ENCODE results near the gene PAOX.
"Not testable (repeated sequence)": the region's sequence is repeated elsewhere in the genome, so short reads cannot be mapped to it uniquely, and the experiment has no call there.

The PAOX gene

DNA sequence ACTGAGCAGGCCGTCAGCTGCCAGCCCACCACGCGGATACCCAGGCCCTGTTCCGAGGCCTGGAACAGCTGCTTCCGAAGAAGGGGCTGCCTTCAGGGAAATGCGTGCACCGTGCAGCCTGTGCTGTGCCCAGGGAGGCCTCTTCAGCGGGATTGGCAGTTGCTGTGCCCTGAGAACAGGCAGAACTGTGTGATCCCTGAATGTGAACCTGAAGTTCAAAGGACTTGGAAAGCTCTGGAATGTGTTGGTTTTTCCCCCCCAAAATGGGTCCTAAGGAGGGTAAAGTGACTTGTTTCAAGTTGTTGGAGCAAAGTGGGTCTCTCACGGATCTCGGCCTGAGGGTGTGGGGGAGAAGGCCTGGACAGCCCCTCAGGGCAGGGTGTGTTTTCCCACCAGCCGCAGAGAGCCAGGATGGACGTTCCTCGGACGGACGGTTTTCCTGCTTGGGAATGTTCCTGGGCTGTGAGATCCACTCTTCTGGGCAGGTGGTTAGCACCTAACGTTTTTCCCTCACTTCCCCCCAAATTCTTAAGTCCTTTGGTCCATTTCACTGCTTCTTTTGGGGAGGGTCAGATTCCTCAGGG lies 43.3 kb downstream of the PAOX start:
- H3K27ac ChIP-seq = no peak overlapping the region
- TF ChIP-seq, protein P1, sequence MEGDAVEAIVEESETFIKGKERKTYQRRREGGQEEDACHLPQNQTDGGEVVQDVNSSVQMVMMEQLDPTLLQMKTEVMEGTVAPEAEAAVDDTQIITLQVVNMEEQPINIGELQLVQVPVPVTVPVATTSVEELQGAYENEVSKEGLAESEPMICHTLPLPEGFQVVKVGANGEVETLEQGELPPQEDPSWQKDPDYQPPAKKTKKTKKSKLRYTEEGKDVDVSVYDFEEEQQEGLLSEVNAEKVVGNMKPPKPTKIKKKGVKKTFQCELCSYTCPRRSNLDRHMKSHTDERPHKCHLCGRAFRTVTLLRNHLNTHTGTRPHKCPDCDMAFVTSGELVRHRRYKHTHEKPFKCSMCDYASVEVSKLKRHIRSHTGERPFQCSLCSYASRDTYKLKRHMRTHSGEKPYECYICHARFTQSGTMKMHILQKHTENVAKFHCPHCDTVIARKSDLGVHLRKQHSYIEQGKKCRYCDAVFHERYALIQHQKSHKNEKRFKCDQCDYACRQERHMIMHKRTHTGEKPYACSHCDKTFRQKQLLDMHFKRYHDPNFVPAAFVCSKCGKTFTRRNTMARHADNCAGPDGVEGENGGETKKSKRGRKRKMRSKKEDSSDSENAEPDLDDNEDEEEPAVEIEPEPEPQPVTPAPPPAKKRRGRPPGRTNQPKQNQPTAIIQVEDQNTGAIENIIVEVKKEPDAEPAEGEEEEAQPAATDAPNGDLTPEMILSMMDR (conservative IDR thresholded peaks at IDR 0.05) = no peak

DNA sequence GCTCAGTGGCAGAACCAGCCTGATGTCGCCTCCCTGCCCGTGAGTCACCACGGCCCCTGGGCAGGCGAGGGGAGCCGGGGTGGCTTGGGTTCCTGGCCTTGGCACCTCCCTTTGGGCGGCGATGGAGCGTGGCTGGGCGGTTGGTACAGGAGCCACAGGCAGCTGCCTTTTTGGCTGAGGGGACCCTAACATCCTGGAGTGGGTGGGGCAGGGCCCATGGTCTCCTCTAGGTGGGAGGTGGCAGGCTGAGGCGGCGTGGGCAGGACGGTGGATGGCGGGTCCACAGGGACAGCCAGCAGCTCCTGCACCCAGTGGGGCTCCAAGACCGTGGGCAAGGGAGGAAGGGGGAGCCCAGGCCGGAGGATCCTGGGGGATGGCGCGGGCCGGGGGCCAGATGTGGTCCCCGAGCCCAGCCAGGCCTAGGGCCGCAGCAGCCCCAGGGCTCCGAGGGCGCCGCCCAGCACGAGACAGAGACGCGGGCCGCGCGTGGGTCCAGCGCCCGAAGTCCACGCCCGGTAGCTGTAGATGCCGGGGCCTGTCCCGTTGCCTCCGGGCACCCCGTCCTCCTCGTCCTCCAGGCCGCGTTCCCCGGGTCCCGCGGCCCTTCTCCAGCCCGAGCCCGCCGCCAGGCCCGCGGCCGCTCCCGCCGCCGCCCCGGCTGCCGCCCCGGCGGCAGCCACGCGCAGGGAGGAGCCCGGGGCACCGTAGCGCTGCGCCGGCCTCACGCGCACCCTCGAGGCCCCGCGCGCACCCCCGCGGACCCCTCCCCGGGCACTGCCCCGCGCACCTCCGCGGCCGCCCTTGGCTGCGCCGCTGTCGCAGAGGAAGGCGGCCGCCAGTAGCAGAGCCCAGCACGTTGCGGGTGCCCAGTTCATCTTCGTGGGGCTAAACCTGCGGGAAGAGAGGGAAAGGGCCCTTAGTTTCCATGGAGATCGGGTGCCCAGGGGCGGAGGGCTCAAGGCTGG lies 44.0 kb downstream of the PAOX start:
- H3K27ac ChIP-seq = no peak overlapping the region
- TF ChIP-seq, protein P1 (conservative IDR thresholded peaks at IDR 0.05) = no peak

DNA sequence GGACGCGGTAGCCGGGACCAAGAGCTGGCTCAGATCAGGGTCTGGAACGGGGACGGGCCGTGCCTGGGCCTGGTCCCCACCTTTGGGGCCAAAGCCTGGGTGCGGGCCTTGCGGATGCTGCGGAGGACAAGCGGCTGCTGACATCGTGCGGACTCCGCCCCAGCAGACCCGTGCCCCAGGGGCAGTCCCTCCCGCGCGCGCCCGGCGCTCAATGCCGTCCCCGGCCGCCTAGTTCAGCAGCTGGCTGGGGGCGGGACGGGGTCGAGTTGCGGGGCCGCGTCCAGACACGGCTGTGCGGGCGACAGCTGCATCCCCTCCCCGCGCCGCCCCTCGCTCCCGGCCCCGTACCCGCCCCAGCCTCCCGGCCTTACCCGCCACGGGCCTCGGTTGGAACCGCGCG lies 45.0 kb downstream of the PAOX start:
- not testable (repeated sequence) for H3K27ac ChIP-seq

DNA sequence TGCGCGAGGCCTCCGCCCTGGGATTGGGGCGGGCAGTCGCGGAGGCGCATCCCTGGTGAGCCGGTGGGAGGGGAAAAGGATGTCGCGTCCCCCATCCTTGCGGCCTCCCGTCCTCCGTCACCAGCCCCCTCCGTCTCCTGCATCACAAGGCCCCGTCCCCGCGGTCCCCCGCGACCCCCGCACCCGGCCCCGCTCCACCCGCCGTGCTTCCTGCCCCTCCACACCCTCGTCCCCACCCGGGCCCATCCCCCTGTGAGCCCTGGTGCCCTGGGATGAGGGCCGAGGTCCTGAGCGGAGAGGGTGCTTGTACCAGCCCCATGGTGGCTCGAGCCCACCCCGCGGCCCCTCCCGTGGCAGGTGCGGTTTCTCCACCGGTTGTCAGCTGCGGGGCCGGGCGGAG lies 45.5 kb downstream of the PAOX start, which contains the start of gene SPRN:
Gene SPRN (minus strand): TSS at position 25 of the 400 bp plus-strand sequence. CDS start 944 bp downstream, outside the sequence.
- not testable (repeated sequence) for H3K27ac ChIP-seq

DNA sequence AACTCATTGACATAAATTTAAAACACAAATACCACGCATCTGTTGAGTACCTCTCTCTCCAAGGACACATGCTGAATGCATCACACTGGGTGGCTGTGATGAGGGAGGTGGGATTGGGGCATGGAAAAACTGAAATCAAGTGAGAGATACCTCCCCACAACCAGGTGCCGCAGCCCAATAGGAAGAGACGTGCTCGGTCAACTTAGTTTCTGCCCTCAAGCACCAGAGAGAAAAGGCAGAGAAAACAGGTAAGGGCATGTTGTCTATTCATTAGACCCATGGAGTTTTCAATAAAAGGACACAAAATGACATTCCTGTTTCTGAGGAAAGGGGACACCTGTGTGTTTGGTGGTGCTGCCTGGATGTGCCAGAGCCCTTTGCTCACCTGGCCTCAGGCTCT lies 50.5 kb downstream of the PAOX start:
- not testable (repeated sequence) for H3K27ac ChIP-seq

DNA sequence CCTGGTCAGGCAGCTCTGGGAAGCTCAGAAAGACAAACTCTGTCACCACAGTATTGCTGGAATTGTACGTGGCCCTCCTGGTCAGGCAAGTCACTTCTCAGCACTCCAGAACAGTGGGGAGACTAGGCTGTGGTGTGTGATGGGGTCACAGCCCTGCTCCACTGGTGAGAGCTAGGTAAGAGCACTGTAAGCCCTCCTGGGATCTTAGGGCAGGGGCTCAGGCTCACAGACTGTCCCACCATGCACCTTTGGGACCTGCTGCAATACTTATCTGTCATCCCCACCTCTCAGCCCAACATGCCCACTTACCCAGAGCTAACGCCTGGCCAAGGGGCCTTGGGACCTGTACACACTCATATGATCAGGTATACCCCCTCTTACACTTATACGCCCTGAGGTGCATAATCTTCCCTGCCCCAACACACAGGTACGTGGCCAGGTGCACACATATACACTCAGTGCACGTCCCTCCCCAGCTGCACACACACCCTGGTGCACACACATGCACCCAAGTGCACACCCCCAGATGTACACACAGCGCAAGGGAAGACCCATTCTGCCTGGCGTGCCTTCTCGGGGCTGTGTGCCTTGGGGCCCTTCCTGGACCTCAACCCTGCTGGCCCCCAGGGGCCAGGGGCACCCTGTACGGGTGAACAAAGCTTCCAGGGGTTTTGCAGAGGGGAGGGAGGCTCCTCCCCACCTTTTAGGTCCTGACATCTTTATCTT lies 53.0 kb downstream of the PAOX start:
- not testable (repeated sequence) for H3K27ac ChIP-seq

DNA sequence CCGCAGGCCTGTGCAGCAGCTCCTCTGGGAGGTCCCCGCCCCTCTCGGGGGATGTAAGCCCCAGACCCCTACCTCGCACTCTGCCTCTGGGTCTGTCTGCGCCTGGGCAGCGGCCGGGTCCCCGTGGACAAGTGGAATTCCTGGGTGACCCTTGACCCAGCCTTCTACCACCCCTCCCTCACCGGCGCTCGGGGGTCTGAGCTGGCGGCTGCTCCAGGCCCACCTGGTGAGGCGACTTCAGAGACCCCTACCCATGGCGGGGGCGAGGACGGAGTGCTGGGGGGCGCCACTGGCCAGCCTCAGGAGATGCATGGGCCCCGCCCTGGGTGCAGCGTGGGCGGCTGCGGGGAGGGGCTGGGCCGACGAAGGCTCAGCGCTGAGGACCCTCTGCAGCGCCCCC lies 53.7 kb downstream of the PAOX start:
- H3K27ac ChIP-seq = not testable (repeated sequence)

DNA sequence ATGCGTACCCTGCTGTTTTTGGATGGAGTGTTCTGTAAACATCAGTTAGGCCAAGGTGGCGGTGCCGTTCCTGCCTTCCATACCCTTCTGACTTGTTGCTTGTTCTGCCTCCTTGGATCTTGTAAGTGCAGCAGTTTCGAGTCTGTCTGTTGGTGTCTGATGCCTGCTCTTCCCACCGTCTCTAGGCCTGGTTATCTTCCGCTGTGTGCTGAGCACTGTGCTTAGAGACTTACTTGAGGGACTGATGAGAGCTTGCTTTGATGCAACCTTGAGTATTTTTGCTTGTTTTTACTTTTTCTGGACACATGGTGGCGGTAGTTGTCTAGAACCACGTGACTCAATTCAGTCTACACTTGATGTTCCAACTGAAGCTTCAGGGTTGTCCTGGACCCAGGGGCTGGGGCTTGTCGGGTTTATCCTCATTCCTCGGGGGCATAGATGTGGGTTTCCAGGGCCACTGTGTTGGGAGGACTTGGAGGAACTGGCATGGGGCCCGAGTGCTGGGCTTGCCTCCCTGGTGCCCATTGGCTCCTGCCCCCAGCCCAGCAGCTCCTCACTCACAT lies 59.7 kb downstream of the PAOX start:
- TF ChIP-seq, protein P1 (conservative IDR thresholded peaks at IDR 0.05) = peak; percentile 25; the same call in 1 of the 2 replicates
- no peak overlapping the region for H3K27ac ChIP-seq

DNA sequence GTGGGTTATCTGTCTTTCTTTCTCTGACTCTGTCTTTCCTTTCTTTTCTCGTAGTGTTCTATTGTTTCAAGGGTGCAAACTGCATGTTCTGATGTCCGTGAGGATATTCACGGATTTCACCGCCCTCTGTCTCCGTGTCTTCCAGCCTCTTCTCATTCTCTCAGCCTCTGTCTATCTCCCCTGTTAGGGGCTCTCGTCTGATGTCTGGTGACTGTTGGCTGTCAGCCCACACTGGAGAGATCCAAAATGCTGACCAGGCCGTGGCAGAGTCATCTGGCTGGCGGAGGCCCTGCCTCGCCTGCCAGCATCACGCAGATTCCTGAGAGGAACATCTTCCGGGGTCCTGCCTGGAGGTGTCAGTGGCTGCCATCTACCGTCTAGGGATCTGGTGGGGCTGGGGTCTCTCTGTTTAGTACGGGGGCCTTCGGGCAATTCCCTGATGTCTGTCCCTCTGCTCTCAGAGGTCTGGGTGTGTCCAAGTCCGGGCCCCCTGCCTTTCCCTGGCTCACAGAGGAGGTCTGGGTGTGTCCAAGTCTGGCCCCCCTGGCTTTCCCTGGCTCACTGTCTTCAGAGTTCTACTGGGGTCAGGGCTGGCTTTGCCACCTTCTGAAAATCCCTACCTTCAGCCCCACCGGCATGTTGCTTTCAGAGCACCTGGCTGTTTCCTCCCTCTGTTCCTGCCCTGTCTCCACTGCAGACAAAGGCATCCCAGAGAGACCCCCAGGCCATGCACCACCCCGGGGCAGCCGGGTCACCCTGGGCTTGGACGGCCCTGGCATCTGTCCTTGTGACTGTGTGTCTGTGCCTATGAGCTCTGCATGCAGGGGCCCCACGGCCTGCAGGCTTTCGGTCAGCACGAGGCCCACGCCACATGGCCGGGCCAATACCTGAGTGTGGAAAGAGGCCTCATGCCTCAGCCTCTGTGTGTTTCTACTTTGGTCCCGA lies 60.7 kb downstream of the PAOX start:
- TF ChIP-seq, protein P1 (conservative IDR thresholded peaks at IDR 0.05) = no peak
- no peak overlapping the region for H3K27ac ChIP-seq
